ENCODE results near the gene TRMT5. TPM values are rescaled to one million over a fixed set of nuclear protein-coding genes. Genes with fewer than 3 reads are reported as not detected.

TRMT5 gene
- total RNA-seq, 4 donors from 2014 or later, result 5.7 to 14.3 (median 9.8) TPM

DNA sequence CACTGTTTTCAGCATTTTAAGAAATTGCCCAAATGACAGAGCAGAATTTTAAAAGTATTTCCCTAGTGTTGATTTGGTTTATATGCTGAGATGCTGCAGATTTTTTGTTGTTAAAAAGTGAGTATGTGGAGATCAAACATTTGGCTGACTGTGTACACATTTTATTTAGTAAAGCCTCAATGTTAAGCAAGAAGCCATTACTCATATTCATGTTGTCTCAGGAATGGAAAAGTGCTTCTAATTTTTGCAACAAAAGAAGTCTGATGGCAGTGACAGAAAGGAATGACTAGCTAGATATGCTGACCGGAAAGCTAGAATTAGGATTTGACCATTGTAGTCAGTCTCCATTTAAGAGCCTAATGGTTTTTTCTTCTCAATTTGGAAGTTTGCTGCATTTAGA lies 22.7 kb upstream of the TRMT5 start:
- no peak for DNase-seq (ENCODE audit: low spot score in 2 of 2)
- WGBS, 2 donors, result 95 to 98% methylated on average over 1 of the region's 1 CpG
- TF ChIP-seq EP300 (IDR thresholded peaks at IDR 0.05) (no peak), POLR2A (IDR thresholded peaks at IDR 0.05) (no peak)
- TF ChIP-seq, protein P1, sequence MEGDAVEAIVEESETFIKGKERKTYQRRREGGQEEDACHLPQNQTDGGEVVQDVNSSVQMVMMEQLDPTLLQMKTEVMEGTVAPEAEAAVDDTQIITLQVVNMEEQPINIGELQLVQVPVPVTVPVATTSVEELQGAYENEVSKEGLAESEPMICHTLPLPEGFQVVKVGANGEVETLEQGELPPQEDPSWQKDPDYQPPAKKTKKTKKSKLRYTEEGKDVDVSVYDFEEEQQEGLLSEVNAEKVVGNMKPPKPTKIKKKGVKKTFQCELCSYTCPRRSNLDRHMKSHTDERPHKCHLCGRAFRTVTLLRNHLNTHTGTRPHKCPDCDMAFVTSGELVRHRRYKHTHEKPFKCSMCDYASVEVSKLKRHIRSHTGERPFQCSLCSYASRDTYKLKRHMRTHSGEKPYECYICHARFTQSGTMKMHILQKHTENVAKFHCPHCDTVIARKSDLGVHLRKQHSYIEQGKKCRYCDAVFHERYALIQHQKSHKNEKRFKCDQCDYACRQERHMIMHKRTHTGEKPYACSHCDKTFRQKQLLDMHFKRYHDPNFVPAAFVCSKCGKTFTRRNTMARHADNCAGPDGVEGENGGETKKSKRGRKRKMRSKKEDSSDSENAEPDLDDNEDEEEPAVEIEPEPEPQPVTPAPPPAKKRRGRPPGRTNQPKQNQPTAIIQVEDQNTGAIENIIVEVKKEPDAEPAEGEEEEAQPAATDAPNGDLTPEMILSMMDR (IDR thresholded peaks at IDR 0.05), result no peak

GRCh38 chr14:60999536-60999935 lies 18.7 kb upstream of the TRMT5 start:
- H3K9me3 ChIP-seq, result peaks cover 0 to 12% (median 0%) of the 10 kb centered on the region in 4 donors
- 95 to 97% methylated on average over 2 of the region's 2 CpGs for WGBS, 2 donors
- no peak overlapping the region for H3K4me3 ChIP-seq
- no peak for DNase-seq (ENCODE audit: low spot score in 2 of 2)
- TF ChIP-seq, protein P1 (IDR thresholded peaks at IDR 0.05), result no peak
- TF ChIP-seq EP300 (IDR thresholded peaks at IDR 0.05) (no peak), POLR2A (IDR thresholded peaks at IDR 0.05) (no peak)
- H3K27ac ChIP-seq, result no peak overlapping the region
- H3K27me3 ChIP-seq, result no peaks in the 10 kb centered on the region
- H3K4me1 ChIP-seq, result no peaks in the 10 kb centered on the region
- peaks cover 0 to 36% (median 0%) of the 10 kb centered on the region in 3 donors for H3K36me3 ChIP-seq

More for the DNA sequence above, 22.7 kb upstream of the TRMT5 start:
- H3K4me1 ChIP-seq, result no peaks in the 10 kb centered on the region
- peaks cover 0 to 15% (median 0%) of the 10 kb centered on the region in 3 donors for H3K36me3 ChIP-seq
- H3K4me3 ChIP-seq, result no peak overlapping the region
- no peak overlapping the region for H3K27ac ChIP-seq
- H3K9me3 ChIP-seq, result peaks cover 0 to 3% (median 1%) of the 10 kb centered on the region in 4 donors
- H3K27me3 ChIP-seq, result no peaks in the 10 kb centered on the region

DNA sequence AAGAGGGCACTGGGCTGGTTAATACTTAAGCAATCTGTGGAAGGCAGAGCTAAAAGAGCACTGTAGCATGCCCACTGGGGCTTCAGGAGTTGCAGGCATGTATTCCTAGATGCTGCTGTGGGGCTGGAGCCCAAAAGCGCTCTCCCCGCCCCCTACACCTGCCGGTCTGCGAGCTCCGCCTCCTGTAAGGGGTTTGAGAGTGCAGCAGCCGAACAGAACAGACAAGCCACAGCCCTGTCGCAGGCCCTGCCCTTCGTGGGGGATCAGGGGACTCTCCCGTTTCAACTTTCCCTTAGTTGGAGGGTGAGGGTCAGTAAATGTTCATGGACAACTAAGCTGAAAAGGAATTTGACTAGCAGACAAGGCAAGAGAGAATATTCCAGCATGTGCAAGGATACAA lies 17.7 kb upstream of the TRMT5 start:
- H3K4me3 ChIP-seq, result no peak overlapping the region
- WGBS, 2 donors, result 83 to 91% methylated on average over 8 to 9 of the region's 9 CpGs
- no peak for DNase-seq (ENCODE audit: low spot score in 2 of 2)
- H3K4me1 ChIP-seq, result no peaks in the 10 kb centered on the region
- TF ChIP-seq, protein P1 (IDR thresholded peaks at IDR 0.05), result no peak
- TF ChIP-seq EP300 (IDR thresholded peaks at IDR 0.05) (no peak), POLR2A (IDR thresholded peaks at IDR 0.05) (no peak)
- no peaks in the 10 kb centered on the region for H3K27me3 ChIP-seq
- peaks cover 0 to 44% (median 0%) of the 10 kb centered on the region in 3 donors for H3K36me3 ChIP-seq
- peaks cover 0 to 12% (median 0%) of the 10 kb centered on the region in 4 donors for H3K9me3 ChIP-seq
- H3K27ac ChIP-seq, result no peak overlapping the region

DNA sequence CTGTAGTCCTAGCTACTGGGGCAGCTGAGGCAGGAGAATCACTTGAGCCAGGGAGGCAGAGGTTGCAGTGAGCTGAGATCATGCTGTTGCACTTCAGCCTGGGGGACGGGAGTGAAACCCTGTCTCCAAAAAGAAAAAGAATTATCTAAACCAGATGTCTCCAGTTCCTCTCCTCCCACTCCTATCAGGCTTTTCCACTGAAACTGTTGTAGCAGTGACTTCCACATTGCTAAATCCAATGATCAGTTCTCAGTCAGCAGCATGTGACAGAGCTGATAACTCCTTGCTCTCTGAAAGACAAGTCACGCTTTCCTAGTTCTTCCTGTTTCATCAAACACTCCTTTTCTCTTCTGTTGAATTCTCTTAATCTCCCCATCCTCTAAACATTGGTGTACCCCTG lies 8.7 kb upstream of the TRMT5 start:
- 68 to 78% methylated on average over 2 of the region's 2 CpGs for WGBS, 2 donors
- DNase-seq (ENCODE audit: low spot score in 2 of 2), result no peak
- H3K27me3 ChIP-seq, result no peaks in the 10 kb centered on the region
- H3K27ac ChIP-seq, result peak overlapping the region in 1 of 4 donors; percentile 47
- H3K36me3 ChIP-seq, result peaks cover 0 to 93% (median 0%) of the 10 kb centered on the region in 3 donors
- TF ChIP-seq EP300 (IDR thresholded peaks at IDR 0.05) (peak in 1 of 2 donors; percentile 55), POLR2A (IDR thresholded peaks at IDR 0.05) (no peak)
- TF ChIP-seq, protein P1 (IDR thresholded peaks at IDR 0.05), result no peak
- peaks cover 0 to 7% (median 0%) of the 10 kb centered on the region in 4 donors for H3K4me1 ChIP-seq
- H3K4me3 ChIP-seq, result no peak overlapping the region
- H3K9me3 ChIP-seq, result no peaks in the 10 kb centered on the region

- Histone ChIP-seq H3K27ac (no peak overlapping the region), H3K4me3 (no peak overlapping the region), H3K36me3 (peaks cover 0 to 65% (median 0%) of the 10 kb centered on the region in 3 donors), H3K4me1 (peaks cover 0 to 30% (median 13%) of the 10 kb centered on the region in 4 donors), H3K9me3 (no peaks in the 10 kb centered on the region), H3K27me3 (no peaks in the 10 kb centered on the region)
- TF ChIP-seq POLR2A (IDR thresholded peaks at IDR 0.05), result no peak
- no peak for TF ChIP-seq EP300 (IDR thresholded peaks at IDR 0.05)
- TF ChIP-seq, protein P1 (IDR thresholded peaks at IDR 0.05), result no peak
- no peak for DNase-seq (ENCODE audit: low spot score in 2 of 2)
- 94 to 95% methylated on average over 2 of the region's 2 CpGs for WGBS, 2 donors
Observed at GRCh38 chr14:60986500-60986899, 5.6 kb upstream of the TRMT5 start.

All from tibial nerve (tissue), 4 donors.